ENCODE measurements around the gene AKR1B1.

Gene AKR1B1

DNA sequence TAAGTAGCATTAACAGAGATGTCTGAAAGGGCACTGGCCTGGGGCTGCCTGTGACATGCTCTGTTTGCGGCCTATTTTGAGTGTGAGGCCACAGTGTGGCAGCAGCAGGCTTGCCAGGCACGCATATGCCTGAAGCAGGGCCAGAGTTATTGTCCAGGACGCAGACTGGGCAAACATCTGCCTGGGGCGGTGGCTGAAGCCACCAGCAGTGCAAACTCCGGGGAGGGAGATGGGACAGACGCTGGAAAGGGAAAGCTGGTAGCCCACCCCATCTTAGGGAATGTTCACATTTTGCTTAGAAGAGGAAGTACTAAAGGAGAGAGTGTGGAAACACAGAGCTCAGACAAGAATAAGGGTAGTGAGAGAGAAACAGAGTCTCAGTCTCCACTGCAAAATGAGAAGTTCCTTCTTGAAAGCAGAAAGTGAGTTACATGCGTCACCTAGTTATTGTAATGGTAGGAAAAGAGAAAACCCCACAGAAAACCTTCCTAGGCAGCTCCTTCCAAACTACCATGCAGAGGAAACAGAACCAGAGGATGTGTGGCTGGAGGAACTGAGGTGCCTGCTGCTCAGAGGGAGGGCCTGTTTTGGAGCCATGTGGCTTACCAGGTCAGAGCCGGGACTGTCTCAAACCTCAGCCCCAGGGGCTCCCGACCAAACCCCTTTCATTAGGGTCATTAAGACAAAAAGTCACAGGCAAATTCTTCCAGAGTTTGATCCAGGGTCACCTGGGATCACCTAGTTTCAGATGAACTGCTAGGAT, 14.5 kb downstream of the AKR1B1 start:
- DNase-seq (ENCODE audit: low read depth), result no peak

DNA sequence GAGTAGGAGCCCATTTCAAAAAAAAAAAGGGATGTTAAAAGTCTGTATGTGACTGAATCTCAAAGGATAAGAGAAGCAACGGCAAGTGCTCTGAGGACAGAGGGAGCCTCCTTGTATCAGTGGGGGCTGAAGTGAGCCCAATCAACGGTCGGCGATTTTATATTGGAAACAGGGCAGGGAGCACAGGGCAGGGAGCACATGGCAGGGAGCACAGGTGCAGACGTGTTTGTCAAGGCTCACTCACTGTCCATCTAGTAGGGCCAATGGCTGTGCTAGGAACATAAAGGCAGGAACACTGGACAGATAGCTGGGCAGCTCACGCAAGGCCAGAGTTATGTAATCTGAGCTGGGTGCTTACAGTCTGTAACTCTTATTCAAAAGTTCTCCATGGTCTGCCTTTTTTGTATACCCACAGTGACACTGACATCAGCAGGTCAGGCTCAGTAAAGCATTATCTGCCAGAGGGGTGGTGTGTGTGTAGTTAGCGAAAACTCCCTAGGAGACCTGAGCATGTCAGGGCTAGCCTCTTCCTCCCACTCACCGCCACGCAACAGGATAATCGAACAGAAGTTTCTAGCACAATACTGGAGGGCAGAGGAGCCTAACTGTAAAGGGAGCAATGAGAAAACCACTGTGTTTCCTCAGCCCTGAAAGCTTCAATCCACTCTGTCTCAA, 15.4 kb downstream of the AKR1B1 start:
- no peak for DNase-seq (ENCODE audit: low read depth)

DNA sequence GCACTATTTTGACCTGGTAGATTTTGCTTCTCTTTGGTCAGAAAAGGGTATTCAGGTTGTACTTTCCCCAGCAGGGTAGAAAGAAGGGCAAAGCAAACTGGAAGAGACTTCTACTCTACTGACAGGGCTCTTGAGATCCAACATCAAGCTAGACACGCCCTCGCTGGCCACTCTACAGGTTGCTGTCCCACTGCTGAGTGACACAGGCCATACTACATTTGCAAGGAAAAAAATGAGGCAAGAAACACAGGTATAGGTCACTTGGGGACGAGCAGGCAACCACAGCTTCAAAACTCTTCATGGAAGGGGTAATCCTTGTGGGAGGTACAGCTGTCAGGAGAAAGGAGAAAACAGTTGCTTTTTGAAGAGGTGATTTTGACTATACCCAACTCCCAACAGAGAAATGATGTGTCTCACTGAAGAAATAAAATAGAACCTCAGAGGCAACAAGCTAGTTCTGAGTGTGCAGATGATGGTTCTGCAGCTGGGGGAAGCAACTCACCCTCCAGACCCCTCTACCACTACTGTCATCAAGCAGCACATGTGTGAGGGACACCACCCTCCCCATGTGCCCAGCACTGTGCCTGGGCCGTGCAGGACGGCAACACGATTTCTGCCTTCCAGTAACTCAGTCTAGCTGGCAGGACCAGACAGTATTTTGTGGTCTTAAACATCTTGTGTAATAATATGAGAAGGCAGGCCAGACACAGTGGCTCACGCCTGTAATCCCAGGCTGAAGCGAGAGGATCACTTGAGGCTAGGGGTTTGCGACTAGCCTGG, 16.3 kb downstream of the AKR1B1 start:
- DNase-seq (ENCODE audit: low read depth), result no peak

DNA sequence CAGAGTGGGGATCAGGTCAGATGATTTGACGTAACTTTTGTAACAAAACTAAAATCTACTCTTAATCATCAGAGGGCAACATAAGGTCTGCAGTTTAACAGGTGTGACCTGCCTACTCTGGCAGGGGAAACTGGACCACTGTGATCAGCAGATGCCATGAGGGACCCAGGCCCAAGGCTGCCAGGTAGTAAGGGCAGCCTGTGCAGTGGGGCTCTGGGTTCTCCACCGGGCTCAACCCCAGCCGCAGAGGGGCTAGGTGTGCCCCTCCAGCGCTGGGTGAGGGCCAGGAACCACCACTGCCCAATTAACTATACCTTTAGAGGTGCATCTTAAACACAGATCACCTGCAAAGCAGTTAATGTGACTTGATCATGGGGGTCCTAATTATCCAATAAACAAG, 17.6 kb downstream of the AKR1B1 start:
- DNase-seq (ENCODE audit: low read depth), result no peak

DNA sequence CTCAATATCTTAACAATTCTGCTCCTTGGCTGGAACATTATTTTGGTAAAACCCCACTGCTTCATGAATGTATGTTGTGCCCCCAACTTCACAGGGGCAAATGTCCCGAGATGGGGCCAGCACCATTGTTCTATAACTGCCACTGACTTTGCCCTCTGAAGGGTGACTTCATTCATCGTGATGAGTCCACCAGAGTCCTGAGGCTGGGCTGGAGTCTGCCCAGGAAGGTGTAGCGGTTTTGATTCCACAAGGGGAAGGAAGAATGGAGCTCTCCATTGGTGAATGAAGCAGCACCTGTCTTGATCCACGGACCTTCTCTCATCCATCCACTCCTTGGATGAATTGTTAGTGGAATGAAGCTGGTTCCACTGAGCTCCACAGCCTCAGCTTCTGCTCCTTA, 18.4 kb downstream of the AKR1B1 start:
- DNase-seq (ENCODE audit: low read depth), result no peak

DNA sequence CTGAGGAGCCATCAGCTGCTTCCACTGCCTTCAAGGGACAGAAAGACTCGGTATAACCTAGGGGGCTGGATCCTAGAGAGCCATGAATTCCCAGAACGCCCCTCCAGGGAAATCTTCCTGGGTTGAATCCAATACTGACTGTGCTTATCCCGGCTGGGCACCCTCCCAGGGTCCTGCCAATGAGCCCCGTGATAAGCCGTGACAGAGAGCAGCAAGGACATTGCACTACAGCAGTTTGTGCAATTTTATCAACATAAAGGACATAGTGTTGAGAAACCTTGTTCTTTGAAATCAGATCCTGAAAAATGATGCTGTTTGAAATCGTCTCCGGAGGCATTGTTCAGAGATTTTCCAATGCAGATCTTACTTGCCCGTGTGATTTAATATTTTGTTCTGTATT, 18.8 kb downstream of the AKR1B1 start:
- DNase-seq (ENCODE audit: low read depth), result peak; percentile 34

DNA sequence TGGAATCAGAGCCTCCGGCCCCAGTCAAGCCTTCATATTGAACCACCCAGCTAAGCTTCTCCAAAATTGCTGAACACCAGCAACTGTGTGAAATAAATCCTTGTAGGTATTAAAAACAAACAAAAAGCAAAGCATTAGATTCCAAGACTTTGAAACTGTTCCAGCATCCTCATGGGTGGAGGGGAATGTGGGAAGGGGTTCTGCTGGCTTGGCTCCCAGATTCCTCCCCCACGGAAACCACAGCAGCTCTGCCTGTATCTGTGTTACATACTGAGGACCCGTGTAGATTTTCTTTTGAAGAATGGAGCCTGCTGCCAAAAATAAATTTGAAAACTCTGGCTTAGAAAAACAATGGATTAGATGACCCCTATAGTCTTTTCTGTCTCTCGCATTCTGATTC, 20.0 kb downstream of the AKR1B1 start:
- DNase-seq (ENCODE audit: low read depth), result no peak

DNA sequence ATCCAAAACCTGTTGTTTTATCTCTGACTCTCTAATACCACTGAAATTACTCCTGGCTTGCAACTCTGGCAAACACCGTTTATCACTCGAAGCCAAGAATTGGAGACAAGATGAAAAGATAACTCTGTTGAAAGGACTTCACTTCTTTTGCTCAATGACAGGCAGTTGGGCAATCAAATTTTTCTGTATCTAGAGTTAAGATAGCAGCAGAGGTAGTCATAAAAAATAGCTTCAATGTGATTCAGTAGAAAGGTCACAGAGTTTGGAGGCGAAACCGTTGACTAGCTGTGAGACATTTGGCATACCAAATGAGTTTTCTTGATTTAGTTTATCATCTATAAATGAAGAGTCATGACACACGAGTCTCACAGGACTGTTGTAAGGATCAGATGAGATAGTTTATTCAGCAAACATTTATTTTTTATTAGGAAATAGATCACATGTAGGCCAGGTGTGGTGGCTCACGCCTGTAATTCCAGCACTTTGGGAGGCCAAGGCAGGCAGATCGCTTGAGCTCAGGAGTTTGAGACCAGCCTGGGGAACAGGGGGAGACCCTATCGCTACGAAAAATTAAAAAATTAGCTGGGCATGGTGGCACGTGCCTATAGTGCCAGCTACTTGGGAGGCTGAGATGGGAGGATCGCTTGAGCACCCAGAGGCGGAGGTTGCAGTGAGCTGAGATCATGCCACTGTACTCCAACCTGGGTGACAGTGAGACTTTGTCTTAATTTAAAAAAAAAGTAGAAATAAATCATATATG, 23.6 kb downstream of the AKR1B1 start:
- DNase-seq (ENCODE audit: low read depth), result peak; percentile 95

DNA sequence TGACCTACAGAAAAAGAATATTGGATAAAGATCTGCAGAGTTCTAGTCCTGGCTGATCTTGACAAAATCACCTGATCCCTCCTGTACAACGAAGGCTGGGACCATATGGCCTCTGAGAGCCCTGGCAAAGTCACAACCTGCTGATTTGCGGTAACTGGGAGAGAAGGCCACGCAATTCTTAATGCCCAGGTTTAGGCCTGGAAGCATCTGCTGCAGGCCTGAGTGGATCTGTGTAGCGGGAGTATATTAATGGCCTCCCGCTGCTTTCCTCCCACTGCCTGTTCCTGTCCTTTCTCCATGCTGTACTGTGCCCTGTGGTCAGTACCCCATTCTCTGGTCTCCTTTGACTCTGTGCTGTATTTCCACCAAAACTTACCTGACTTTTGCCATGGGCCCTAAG, 24.2 kb downstream of the AKR1B1 start:
- peak; percentile 53 for DNase-seq (ENCODE audit: low read depth)

DNA sequence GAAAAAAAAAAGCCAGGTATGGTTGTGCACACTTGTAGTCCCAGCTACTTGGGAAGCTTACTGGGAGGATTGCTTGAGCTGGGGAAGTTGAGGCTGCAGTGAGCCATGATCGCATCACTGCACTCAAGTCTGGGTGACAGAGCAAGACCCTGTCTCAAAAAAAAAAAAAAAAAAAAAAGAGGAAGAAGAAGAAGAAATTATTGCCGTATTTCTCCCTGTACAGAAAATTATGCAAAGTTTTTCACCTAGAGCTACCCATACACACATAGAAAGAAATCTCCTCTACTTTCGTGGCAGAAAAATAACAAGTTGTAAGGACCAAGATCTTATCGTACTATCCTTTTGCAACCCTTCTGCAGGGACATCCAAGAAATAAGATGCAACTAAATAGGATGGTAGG, 25.5 kb downstream of the AKR1B1 start:
- DNase-seq (ENCODE audit: low read depth), result no peak

DNA sequence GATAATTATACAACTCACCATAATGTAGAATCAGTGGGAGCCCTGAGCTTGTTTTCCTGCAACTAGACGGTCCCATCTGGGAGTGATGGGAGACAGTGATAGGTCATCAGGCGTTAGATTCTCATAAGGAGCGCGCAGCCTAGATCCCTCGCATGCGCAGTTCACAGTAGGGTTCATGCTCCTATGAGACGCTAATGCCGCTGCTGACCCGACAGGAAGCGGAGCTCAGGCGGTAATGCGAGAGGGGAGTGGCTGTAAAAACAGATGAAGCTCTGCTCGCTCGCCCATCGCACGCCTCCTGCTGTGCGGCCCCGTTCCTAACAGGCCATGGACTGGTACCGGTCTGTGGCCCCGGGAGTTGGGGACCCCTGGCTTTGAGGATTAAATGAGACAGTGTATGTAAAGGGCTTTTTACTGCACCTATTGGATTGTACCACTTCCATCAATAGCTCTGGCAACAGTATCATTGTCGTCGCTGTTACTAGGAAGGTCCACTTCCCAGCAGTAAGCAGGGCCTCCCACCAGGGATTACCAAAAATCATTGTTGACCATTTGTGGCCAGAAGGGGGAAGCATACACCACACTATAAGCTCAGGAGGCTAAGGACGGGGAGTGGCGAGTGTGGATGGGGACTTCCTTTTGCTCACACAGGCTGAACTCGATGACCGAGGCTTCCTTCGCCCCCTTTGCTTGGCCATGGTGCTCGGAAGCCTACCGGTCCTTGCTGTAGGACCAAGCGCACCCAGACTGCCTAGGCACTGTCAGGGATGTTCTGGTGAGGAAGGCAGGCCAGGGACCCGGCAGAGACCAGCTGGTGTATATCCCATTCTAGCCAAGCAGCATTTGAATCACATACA, 26.4 kb downstream of the AKR1B1 start:
- peak; percentile 93 for DNase-seq (ENCODE audit: low read depth)

DNA sequence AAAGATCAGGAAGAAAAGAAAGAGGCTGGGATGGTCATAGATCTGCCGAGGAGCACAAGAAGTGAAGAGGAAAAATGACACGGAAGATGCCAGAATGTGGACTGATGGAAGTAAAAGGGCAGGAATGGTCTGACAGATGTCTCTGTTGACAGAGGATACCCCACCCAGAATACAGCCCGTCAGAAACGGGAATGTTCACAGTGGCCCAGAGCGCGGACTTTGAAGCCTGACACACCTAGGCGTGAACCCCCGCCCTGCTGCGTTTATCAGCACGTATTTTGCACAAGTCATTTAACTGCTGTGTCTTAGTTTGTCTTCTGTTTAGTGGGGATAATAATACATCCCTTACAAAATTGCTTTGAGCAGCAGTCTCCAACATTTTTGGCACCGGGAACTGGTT, 27.1 kb downstream of the AKR1B1 start:
- no peak for DNase-seq (ENCODE audit: low read depth)

DNA sequence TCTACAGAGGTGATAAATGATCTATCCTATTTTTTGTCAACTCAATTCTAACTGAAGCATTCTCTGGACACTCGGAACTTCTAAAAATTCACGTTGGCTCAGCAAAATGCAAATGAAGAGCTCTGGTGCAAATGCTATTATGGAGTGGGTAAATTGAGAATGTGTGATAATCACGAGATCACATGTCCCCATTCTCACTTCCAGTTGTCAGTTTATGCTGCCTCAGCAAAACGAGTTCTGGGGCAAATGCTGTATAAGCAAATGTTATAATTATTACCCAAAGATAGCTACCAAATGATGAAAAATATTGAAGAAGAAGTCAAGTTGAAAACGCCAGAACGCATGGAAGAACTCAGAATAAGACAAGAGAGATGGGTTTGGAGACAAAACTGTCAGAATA, 29.4 kb downstream of the AKR1B1 start:
- no peak for DNase-seq (ENCODE audit: low read depth)

DNA sequence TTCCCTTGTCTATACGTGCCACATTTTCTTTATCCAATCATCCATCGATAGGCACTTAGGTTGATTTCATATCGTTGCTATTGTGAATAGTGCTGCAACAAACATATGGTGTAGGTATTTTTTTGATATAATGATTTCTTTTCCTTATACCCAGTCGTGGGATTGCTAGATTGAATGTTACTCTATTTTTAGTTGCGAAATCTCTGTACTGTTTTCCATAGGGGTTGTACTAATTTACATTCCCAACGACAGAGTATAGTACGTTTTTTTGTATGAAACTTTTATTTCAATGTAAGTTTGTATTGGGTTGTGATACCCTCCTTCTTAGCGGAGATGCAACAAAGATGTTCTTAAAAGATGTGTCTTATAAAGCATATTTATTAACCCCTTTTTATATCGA, 30.0 kb downstream of the AKR1B1 start:
- DNase-seq (ENCODE audit: low read depth), result no peak

DNA sequence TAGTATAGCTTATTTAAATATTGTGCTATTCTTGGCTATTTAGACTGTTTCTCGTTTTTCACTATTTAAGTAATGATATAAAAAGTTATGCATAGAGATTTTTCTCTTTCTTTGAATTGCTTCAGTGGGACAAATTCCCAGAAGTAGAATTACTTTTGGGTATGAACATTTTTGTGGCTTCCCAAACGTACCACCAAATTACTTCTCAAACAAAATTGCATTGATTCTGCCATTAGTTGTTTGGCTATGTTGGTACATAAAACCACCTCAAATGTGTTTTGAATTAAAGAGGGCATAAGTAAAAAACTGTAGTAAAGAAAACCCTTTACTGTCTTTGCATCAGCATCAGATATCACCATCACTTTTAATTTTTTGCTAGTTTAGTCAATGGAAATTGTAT, 31.0 kb downstream of the AKR1B1 start:
- DNase-seq (ENCODE audit: low read depth), result no peak

DNA sequence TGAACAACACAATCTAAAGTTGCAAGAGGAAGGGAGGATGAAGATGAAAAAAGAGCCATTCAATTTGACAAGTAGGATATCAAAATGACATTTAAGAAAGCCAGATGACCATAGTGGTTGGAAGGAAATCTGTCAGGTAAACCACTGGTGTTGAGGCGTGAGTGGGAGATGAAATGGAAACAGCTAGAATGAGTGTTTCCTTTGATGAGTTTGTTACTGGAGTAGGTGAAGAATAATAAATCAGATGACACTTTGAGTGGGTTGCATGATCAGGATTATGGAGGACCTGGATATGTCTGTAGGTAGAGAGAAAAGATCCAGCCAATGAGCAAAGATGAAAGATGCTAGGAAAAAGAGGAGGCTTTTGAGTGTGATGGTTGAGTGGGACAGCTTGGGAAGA, 33.1 kb downstream of the AKR1B1 start:
- no peak for DNase-seq (ENCODE audit: low read depth)

DNA sequence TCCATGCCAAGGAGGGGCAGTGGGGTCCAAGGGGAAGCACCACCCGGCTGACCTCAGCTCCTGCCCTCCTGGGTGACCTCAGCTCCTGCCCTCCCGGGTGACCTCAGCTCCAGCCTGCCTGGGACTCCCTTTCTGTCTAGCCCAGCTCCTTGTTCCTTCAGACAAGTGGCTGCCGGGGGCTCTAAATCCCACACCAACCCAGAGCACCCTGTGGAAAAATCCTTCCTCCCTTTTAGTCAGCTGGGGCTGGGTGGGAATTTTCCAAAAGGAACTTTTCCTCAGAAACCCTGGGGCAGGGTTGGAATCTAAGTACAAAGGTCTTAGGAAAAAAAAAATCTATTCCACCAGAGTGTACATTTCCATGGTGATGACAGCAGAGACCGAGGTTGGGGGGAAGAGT, 36.3 kb downstream of the AKR1B1 start:
- DNase-seq (ENCODE audit: low read depth), result no peak

DNA sequence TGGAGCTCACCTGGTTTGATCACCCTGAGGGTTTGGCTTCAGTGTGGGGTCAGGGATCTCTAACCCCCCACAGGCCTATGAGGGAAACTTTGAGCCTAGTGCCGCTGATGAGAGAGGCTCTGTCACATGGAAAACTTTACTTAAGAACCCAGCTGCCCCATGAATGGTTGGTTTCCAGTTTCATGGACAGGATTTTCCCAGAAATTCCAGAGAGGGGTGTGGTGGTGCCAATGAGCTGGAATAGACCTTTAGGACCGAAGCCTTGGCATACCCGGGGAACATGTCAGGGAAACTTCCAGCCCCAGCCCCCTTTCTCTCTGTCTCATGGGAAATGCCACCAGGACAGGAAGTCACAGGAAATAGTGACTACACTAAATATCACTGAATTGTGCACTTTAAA, 36.9 kb downstream of the AKR1B1 start:
- no peak for DNase-seq (ENCODE audit: low read depth)

DNA sequence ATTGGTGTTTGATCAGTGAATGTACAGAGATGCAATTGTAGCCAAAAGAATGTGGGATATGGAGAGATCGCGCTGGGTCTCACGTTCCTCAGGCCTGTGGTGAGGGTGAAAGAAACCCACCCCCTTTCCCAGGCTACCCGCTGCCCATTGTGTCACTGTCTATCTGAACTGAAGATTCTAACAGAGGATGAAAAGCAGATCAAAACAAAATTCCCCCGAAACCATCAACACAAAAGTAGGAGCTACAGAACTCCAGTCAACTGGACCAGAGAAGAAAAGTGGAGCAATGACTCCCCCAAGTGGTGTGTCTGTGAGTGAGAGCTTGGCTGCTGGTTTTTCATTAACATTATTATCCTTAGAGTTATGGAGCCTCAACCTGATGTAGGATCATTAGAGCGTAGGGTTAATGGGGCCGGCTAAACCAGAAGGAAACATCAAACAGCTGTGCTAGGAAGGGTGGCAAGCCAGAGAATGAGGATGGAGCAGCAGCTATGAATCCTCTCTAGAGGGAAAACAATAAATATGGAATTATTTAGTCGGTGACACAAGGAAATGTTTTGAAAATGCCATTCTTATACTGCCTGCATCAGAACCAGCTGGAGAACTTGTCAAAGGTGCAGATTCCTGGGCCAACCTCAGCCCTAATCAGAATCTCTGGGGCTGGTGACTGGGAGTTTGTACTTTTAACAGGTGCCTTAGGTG, 38.3 kb downstream of the AKR1B1 start:
- DNase-seq (ENCODE audit: low read depth), result peak; percentile 63

DNA sequence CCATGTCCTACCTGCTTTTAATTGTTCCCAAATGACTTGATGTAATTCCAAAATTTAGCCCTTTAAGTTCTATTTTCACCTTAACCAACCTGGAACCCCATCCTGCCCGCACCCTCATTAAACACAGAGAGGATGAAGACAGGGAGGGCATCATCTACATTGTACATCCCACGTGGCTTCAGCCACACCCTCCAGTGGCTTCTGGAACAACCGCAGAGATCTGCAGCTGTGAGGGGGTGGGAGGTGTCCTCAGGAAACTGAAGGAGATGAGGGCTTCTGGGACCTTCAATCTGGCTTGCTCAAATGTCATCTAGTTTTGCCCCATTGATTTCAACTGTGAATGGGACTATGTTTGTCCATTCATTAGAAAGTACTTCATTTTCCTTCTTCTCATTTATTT, 39.0 kb downstream of the AKR1B1 start:
- DNase-seq (ENCODE audit: low read depth), result no peak

DNA sequence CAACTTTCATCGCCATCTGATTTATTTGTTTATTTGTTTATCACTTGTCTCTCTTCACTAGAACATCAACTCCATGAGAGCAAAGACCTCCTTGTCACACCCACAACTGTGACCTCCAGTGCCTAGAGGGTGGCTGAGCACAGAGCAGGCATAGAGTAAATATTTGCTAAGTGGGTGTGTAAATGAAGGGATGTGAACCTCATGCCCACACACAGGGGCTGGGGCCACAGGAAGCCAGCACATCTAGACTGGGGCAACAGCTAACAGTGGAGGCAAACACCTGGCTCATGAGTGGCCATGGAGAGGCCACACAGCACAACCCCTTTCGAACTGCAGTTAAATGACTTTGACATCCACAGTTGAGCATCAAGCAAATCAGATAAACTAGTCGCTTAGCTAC, 39.8 kb downstream of the AKR1B1 start:
- no peak for DNase-seq (ENCODE audit: low read depth)
